Measurements from ENCODE around the gene TMEM220.

Gene TMEM220

DNA sequence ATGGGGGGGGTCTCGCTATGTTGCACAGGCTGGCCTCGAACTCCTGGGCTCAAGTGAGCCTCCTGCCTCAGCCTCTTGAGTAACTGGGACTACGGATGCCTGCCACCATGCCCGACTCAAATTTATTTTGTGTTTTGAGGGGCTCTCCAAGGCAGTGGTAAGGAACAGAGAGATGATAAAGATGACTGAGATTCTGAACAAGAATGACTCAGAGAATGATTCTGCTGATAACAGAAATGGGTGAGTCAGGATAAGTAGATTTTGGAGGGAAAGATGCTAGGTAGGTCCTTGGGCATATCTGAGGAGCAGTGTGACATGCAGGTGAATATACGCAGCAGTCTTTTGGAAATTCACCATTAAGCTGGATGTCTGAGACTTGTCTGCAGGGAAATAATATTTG, 2.6 kb downstream of the TMEM220 start:
- no peak for TF ChIP-seq GABPA (IDR thresholded peaks at IDR 0.05; ENCODE audit: low read depth)
- no peak overlapping the region for H3K4me3 ChIP-seq (replicated peaks; ENCODE audit: insufficient read depth, low read length)
- no peak overlapping the region for H3K27ac ChIP-seq (replicated peaks)
- no peak for DNase-seq (ENCODE audit: low read depth in 1 of 2, low spot score in 1 of 2)
- H3K27me3 ChIP-seq (ENCODE audit: insufficient read depth, poor library complexity, severe bottlenecking): no peaks in the 10 kb centered on the region

DNA sequence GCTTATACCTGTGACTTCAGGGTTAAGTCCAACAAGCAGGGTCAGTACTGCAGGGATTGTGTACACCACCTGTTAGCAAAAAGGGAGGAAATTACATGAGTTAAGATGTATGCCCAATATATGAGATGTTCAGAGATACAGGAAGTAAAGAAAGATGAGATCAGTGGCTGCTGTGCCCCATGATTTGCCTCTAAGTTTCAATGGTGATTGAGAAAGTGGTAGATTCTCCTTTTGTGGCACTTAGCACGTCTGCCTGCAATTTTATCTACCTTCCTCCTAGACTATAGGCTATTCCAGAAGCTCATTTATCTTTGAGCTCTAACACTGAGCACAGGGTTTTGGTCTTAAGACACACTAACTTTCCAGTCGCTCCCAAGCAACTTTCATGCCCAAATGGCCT, 3.6 kb downstream of the TMEM220 start:
- no peak overlapping the region for H3K27ac ChIP-seq (replicated peaks)
- no peaks in the 10 kb centered on the region for H3K27me3 ChIP-seq (ENCODE audit: insufficient read depth, poor library complexity, severe bottlenecking)
- no peak overlapping the region for H3K4me3 ChIP-seq (replicated peaks; ENCODE audit: insufficient read depth, low read length)
- TF ChIP-seq GABPA (IDR thresholded peaks at IDR 0.05; ENCODE audit: low read depth) (no peak), SPI1 (IDR thresholded peaks at IDR 0.05; ENCODE audit: borderline replicate concordance, low read depth) (no peak), POLR2AphosphoS5 (IDR thresholded peaks at IDR 0.05; ENCODE audit: low read depth) (no peak)
- TF ChIP-seq, protein P1, sequence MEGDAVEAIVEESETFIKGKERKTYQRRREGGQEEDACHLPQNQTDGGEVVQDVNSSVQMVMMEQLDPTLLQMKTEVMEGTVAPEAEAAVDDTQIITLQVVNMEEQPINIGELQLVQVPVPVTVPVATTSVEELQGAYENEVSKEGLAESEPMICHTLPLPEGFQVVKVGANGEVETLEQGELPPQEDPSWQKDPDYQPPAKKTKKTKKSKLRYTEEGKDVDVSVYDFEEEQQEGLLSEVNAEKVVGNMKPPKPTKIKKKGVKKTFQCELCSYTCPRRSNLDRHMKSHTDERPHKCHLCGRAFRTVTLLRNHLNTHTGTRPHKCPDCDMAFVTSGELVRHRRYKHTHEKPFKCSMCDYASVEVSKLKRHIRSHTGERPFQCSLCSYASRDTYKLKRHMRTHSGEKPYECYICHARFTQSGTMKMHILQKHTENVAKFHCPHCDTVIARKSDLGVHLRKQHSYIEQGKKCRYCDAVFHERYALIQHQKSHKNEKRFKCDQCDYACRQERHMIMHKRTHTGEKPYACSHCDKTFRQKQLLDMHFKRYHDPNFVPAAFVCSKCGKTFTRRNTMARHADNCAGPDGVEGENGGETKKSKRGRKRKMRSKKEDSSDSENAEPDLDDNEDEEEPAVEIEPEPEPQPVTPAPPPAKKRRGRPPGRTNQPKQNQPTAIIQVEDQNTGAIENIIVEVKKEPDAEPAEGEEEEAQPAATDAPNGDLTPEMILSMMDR (IDR thresholded peaks at IDR 0.05; ENCODE audit: insufficient read depth, low read length): no peak
- TF ChIP-seq, protein P2, sequence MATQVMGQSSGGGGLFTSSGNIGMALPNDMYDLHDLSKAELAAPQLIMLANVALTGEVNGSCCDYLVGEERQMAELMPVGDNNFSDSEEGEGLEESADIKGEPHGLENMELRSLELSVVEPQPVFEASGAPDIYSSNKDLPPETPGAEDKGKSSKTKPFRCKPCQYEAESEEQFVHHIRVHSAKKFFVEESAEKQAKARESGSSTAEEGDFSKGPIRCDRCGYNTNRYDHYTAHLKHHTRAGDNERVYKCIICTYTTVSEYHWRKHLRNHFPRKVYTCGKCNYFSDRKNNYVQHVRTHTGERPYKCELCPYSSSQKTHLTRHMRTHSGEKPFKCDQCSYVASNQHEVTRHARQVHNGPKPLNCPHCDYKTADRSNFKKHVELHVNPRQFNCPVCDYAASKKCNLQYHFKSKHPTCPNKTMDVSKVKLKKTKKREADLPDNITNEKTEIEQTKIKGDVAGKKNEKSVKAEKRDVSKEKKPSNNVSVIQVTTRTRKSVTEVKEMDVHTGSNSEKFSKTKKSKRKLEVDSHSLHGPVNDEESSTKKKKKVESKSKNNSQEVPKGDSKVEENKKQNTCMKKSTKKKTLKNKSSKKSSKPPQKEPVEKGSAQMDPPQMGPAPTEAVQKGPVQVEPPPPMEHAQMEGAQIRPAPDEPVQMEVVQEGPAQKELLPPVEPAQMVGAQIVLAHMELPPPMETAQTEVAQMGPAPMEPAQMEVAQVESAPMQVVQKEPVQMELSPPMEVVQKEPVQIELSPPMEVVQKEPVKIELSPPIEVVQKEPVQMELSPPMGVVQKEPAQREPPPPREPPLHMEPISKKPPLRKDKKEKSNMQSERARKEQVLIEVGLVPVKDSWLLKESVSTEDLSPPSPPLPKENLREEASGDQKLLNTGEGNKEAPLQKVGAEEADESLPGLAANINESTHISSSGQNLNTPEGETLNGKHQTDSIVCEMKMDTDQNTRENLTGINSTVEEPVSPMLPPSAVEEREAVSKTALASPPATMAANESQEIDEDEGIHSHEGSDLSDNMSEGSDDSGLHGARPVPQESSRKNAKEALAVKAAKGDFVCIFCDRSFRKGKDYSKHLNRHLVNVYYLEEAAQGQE (IDR thresholded peaks at IDR 0.05; ENCODE audit: insufficient replicate concordance, low read depth): no peak
- DNase-seq (ENCODE audit: low read depth in 1 of 2, low spot score in 1 of 2): no peak

DNA sequence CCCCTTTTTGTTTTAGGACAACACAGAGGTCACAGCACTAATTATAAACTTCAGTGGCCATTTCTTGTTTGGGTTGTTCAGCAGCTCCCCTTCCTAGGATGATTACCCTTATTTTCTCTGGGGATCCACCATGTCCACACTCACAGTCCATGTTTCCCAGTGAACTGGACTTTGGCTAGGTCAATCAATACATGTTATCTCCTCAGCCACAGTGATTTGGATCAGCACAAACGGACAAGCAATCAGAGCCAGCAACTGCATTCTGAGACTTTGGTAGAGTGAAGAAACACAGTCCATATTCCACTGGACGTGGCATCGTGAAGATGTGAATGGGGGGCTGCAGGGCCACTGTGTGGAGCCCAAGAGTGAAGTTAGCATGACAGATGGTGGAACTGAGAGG, 4.6 kb downstream of the TMEM220 start:
- Histone ChIP-seq H3K27me3 (ENCODE audit: insufficient read depth, poor library complexity, severe bottlenecking) (no peaks in the 10 kb centered on the region), H3K4me3 (replicated peaks; ENCODE audit: insufficient read depth, low read length) (no peak overlapping the region), H3K27ac (replicated peaks) (no peak overlapping the region)
- DNase-seq (ENCODE audit: low read depth in 1 of 2, low spot score in 1 of 2): no peak
- TF ChIP-seq SPI1 (IDR thresholded peaks at IDR 0.05; ENCODE audit: borderline replicate concordance, low read depth) (no peak), POLR2AphosphoS5 (IDR thresholded peaks at IDR 0.05; ENCODE audit: low read depth) (no peak), GABPA (IDR thresholded peaks at IDR 0.05; ENCODE audit: low read depth) (no peak)
- TF ChIP-seq, protein P1 (IDR thresholded peaks at IDR 0.05; ENCODE audit: insufficient read depth, low read length): no peak
- TF ChIP-seq, protein P2 (IDR thresholded peaks at IDR 0.05; ENCODE audit: insufficient replicate concordance, low read depth): no peak

DNA sequence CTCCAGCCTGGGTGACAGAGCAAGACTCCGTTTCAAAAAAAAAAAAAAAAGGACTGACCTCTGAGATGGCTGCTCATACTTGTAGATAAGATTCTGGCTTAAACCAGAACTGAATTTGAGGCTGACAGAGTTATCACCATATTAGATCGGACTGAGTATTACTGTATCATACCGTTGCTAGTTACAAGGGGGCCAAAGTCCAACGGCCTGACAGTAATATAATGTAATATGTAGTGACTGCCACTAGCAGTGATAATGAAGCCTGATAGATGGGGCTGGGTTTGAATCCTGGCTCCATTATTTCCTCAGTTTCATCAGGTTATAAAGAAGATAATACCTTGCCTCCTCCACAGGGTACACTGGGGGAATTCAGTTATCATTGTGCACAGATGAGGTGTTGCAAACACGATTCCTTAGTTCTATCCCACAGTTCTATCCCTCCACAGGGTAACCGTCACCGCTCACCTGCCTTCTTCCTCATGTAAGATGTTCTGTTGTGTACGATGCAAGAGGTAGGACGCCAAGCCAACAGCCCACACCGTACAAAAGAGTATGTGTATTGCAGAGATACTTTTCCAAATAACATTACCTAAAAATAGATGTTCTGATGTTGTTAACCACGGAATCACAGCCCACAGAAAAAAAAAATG, 5.2 kb downstream of the TMEM220 start:
- no peak for TF ChIP-seq SPI1 (IDR thresholded peaks at IDR 0.05; ENCODE audit: borderline replicate concordance, low read depth)
- TF ChIP-seq, protein P2 (IDR thresholded peaks at IDR 0.05; ENCODE audit: insufficient replicate concordance, low read depth): no peak
- TF ChIP-seq, protein P1 (IDR thresholded peaks at IDR 0.05; ENCODE audit: insufficient read depth, low read length): no peak
- no peak for TF ChIP-seq POLR2AphosphoS5 (IDR thresholded peaks at IDR 0.05; ENCODE audit: low read depth)
- no peak for TF ChIP-seq GABPA (IDR thresholded peaks at IDR 0.05; ENCODE audit: low read depth)
- no peak overlapping the region for H3K27ac ChIP-seq (replicated peaks)

More for the DNA sequence above, 5.2 kb downstream of the TMEM220 start:
- no peak for DNase-seq (ENCODE audit: low read depth in 1 of 2, low spot score in 1 of 2)
- Histone ChIP-seq H3K27me3 (ENCODE audit: insufficient read depth, poor library complexity, severe bottlenecking) (no peaks in the 10 kb centered on the region), H3K4me3 (replicated peaks; ENCODE audit: insufficient read depth, low read length) (no peak overlapping the region)

Measured in HL-60 (cell line).